ENCODE data around the gene GLT6D1.

GRCh38 chr9:135687216-135687615 lies 47.9 kb upstream of the GLT6D1 start:
- TF ChIP-seq POLR2AphosphoS5 (IDR thresholded peaks at IDR 0.05) = no peak
- no peak for TF ChIP-seq CTCF (IDR thresholded peaks at IDR 0.05)
- no peak for TF ChIP-seq POLR2A (IDR thresholded peaks at IDR 0.05)
